ENCODE results near the gene COMMD7. TPM values are rescaled to one million over a fixed set of nuclear protein-coding genes. Genes with fewer than 3 reads are reported as not detected.
A peak's percentile ranks its signal among the peaks of the same experiment; 100 is the strongest.

The COMMD7 gene
- total and polyA plus RNA-seq, 7 donors = 15.9 to 55.4 (median 41.0) TPM

DNA sequence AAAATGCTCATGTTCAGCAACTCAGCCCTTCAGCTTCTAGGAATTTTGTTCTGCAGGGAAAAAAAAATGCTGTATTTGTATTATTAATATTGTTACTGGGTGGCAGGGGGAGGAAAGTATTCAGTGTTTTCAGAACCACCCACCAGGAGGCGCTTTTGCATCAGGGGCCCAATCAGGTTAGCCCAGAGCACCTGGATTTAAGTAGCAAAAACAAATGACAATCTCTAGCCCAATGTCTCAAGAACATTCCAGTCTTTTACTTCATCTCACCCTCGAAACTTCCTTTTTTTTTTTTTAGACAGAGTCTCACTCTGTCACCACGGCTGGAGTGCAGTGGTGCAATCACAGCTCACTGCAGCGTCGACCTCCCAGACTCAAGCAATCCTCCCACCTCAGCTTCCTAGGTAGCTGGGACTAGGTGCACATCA is 68.9 kb downstream of the COMMD7 start:
- no peak overlapping the region for H3K4me3 ChIP-seq
- intact Hi-C loops (cut with DNase I) = loop anchor here (2.0 to 10.0 kb wide), 3 partner anchors 104 to 620 kb away; no protein-coding TSS in a partner anchor
- ATAC-seq (peak in 1 of 4 donors; percentile 70), DNase-seq (no peak)
- no peaks in the 10 kb centered on the region for H3K4me1 ChIP-seq
- H3K27me3 ChIP-seq (ENCODE audit: insufficient read depth in 3 of 3, low read length in 2 of 3) = no peaks in the 10 kb centered on the region
- WGBS, 3 donors = 61 to 76% (median 65%) methylated on average over 5 of the region's 5 CpGs
- TF ChIP-seq, protein P1, sequence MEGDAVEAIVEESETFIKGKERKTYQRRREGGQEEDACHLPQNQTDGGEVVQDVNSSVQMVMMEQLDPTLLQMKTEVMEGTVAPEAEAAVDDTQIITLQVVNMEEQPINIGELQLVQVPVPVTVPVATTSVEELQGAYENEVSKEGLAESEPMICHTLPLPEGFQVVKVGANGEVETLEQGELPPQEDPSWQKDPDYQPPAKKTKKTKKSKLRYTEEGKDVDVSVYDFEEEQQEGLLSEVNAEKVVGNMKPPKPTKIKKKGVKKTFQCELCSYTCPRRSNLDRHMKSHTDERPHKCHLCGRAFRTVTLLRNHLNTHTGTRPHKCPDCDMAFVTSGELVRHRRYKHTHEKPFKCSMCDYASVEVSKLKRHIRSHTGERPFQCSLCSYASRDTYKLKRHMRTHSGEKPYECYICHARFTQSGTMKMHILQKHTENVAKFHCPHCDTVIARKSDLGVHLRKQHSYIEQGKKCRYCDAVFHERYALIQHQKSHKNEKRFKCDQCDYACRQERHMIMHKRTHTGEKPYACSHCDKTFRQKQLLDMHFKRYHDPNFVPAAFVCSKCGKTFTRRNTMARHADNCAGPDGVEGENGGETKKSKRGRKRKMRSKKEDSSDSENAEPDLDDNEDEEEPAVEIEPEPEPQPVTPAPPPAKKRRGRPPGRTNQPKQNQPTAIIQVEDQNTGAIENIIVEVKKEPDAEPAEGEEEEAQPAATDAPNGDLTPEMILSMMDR (IDR thresholded peaks at IDR 0.05) = peak; percentile 61
- no peak overlapping the region for H3K27ac ChIP-seq
- H3K9me3 ChIP-seq = no peaks in the 10 kb centered on the region
- H3K36me3 ChIP-seq (ENCODE audit: insufficient read depth in 1 of 2, low read depth in 1 of 2) = no peaks in the 10 kb centered on the region

DNA sequence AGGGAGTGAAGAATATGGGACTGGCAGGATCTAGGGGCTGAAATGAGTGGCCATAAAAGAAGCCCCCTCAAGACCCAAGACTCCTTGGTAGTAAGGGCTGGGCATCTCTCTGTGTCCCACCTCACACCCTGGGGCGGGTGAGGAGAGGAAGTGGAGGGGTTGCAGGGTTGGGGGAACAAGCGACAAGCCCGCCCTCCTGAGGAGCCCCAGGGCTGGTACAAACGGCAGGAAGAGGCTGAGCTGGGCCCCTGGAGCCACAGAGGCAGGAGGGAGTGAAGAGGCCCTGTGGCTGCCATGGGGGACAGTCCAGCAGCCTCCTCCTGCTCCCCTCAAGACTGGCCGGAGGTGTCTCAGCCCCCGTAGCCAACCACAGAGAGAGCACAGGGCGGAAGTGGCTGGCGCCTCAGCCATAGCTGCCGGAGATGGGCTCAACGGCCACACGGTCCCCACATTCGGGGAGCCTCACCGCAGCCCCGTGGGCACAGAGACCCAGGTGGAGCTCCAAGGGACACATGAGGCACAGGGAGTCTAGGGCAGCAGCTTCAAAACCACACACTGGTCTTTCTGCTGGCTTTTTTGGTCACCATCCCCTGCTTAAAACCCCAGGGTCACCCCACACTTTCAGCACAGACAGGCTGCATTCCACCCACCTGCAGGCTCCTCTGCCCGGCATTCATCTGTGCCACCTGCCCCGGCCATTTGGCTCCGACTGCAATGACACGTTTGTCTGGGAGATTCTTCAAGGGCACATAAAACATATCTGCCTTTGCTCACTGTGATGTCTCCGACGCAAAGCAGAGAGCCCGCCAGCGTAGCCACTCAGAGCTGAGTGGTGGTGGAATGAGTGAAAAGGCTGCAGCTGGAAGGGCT is 70.0 kb downstream of the COMMD7 start:
- TF ChIP-seq, protein P1 (IDR thresholded peaks at IDR 0.05) = no peak
- Histone ChIP-seq H3K27me3 (ENCODE audit: insufficient read depth in 3 of 3, low read length in 2 of 3) (no peaks in the 10 kb centered on the region), H3K36me3 (ENCODE audit: insufficient read depth in 1 of 2, low read depth in 1 of 2) (no peaks in the 10 kb centered on the region), H3K9me3 (no peaks in the 10 kb centered on the region), H3K4me3 (no peak overlapping the region), H3K27ac (no peak overlapping the region), H3K4me1 (no peaks in the 10 kb centered on the region)
- no peak for DNase-seq
- intact Hi-C loops (cut with DNase I) = loop anchor here in 1 of 2 donors (10.0 kb wide), 1 partner anchor 622 kb away; no protein-coding TSS in a partner anchor
- no peak for ATAC-seq
- 71 to 83% (median 78%) methylated on average over 20 to 22 of the region's 22 CpGs for WGBS, 3 donors

GRCh38 chr20:32672394-32672981 is 70.8 kb downstream of the COMMD7 start:
- intact Hi-C loops (cut with DNase I) = loop anchor here in 1 of 2 donors (10.0 kb wide), 1 partner anchor 622 kb away; no protein-coding TSS in a partner anchor
- ATAC-seq = no peak

DNA sequence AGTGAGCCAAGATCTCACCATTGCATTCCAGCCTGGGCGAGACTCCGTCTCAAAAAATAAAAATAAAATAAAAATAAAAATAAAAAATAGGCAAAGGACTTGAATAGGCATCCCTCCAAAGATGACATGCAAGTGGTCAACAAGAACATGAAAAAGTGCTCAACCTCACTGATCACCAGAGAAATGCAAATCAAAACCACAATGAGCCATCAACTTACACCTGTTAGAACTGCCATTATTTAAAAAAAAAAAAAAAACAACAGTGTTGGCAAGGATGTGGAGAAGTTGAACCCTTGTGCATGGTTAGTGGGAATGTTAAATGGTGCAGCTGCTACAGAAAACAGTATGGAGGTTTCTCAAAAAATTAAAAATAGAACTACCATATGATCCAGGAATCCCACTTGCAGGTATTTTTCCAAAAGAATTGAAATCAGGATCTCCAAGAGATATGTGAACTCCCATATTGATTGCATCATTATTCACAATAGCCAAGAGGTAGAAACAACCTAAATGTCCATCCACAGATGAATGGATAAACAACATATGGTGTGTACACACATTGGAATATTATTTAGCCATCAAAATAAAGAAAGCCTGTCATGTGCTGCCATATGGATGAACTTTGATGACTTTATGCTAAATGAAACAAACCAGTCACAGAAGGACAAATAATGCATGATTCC is 72.4 kb downstream of the COMMD7 start:
- Histone ChIP-seq H3K27ac (no peak overlapping the region), H3K9me3 (no peaks in the 10 kb centered on the region), H3K4me1 (no peaks in the 10 kb centered on the region), H3K36me3 (ENCODE audit: insufficient read depth in 1 of 2, low read depth in 1 of 2) (no peaks in the 10 kb centered on the region), H3K27me3 (ENCODE audit: insufficient read depth in 3 of 3, low read length in 2 of 3) (no peaks in the 10 kb centered on the region), H3K4me3 (no peak overlapping the region)
- intact Hi-C loops (cut with DNase I) = loop anchor here in 1 of 2 donors (10.0 kb wide), 1 partner anchor 624 kb away; no protein-coding TSS in a partner anchor
- WGBS, 3 donors = 92 to 96% (median 95%) methylated on average over 2 of the region's 2 CpGs
- ATAC-seq = no peak
- no peak for DNase-seq
- TF ChIP-seq, protein P1 (IDR thresholded peaks at IDR 0.05) = no peak

More at GRCh38 chr20:32672394-32672981, 70.8 kb downstream of the COMMD7 start:
- H3K9me3 ChIP-seq = no peaks in the 10 kb centered on the region
- H3K27ac ChIP-seq = no peak overlapping the region
- H3K4me1 ChIP-seq = no peaks in the 10 kb centered on the region
- H3K27me3 ChIP-seq (ENCODE audit: insufficient read depth in 3 of 3, low read length in 2 of 3) = no peaks in the 10 kb centered on the region
- TF ChIP-seq, protein P1 (IDR thresholded peaks at IDR 0.05) = no peak
- WGBS, 3 donors = 71 to 80% (median 77%) methylated on average over 3 of the region's 3 CpGs
- no peak overlapping the region for H3K4me3 ChIP-seq
- no peaks in the 10 kb centered on the region for H3K36me3 ChIP-seq (ENCODE audit: insufficient read depth in 1 of 2, low read depth in 1 of 2)
- DNase-seq = no peak

All from psoas muscle (tissue), 8 donors.